Fibroblast of the aortic adventitia (primary cell): ENCODE results near the gene ADIG. TPM values are rescaled to one million over a fixed set of nuclear protein-coding genes. Genes with fewer than 3 reads are reported as not detected.
"Not testable (repeated sequence)": the region's sequence is repeated elsewhere in the genome, so short reads cannot be mapped to it uniquely, and the experiment has no call there.

ENCODE experiments used
- DNase-seq: peaks from one replicate; pipeline ENCODE4 v3.0.0-alpha.2; 2010; ENCODE audit warnings: low read depth
- H3K4me3 ChIP-seq: 2 replicates; pipeline ENCODE4 v1.5.1; 2011; ENCODE audit warnings: low read depth, mild to moderate bottlenecking, control low read depth, low read length, moderate library complexity
- CTCF ChIP-seq: IDR thresholded peaks from 2 replicates; pipeline ENCODE4 v1.5.1; 2011; ENCODE audit warnings: mild to moderate bottlenecking, low read length, control low read depth, inconsistent platforms; ENCODE audit not compliant: insufficient read depth
- total RNA-seq: library from RNA; depleted of rRNA; stranded (reverse); fragments of >200 nt; gene quantifications from 2 replicates; pipeline ENCODE4 v1.2.3, GENCODE V29; 2012; ENCODE audit warnings: low replicate concordance

The ADIG gene
- total RNA-seq, 1 donor: not detected

GRCh38 chr20:38589967-38590675 lies 9.1 kb downstream of the ADIG start:
- TF ChIP-seq CTCF: no peak
- no peak for DNase-seq
- no peak overlapping the region for H3K4me3 ChIP-seq

GRCh38 chr20:38590676-38591473 lies 9.9 kb downstream of the ADIG start:
- TF ChIP-seq CTCF: no peak
- DNase-seq: no peak

GRCh38 chr20:38591474-38592410 lies 10.7 kb downstream of the ADIG start:
- no peak overlapping the region for H3K4me3 ChIP-seq
- no peak for TF ChIP-seq CTCF
- no peak for DNase-seq

More at GRCh38 chr20:38590676-38591473, 9.9 kb downstream of the ADIG start:
- H3K4me3 ChIP-seq: no peak overlapping the region

GRCh38 chr20:38592411-38592790 lies 11.4 kb downstream of the ADIG start:
- H3K4me3 ChIP-seq, DNase-seq: not testable (repeated sequence)

GRCh38 chr20:38594281-38594680 lies 13.3 kb downstream of the ADIG start:
- DNase-seq, H3K4me3 ChIP-seq: not testable (repeated sequence)

- H3K4me3 ChIP-seq, DNase-seq: not testable (repeated sequence)
Measured at GRCh38 chr20:38595886-38596285, 14.9 kb downstream of the ADIG start.

GRCh38 chr20:38599410-38599882 lies 18.4 kb downstream of the ADIG start:
- TF ChIP-seq CTCF: no peak
- no peak overlapping the region for H3K4me3 ChIP-seq
- DNase-seq: peak; percentile 20

- no peak for TF ChIP-seq CTCF
- no peak overlapping the region for H3K4me3 ChIP-seq
- DNase-seq: no peak
Measured at GRCh38 chr20:38600057-38600456, 19.1 kb downstream of the ADIG start.
